Measurements from ENCODE around the gene ITSN2. TPM values are rescaled to one million over a fixed set of nuclear protein-coding genes. Genes with fewer than 3 reads are reported as not detected.

Gene ITSN2
- total and polyA plus RNA-seq, 7 donors: 12.2 to 71.7 (median 33.5) TPM

GRCh38 chr2:24351627-24351938 lies 8.8 kb downstream of the ITSN2 start:
- no peak overlapping the region for H3K27ac ChIP-seq
- no peak overlapping the region for H3K4me3 ChIP-seq
- intact Hi-C loops (cut with DNase I): loop anchor here in 1 of 2 donors (5.0 kb wide), 1 partner anchor 34 kb away; no protein-coding TSS in a partner anchor
- peaks cover 62% of the 10 kb centered on the region for H3K4me1 ChIP-seq
- TF ChIP-seq CTCF (IDR thresholded peaks at IDR 0.05): no peak
- H3K27me3 ChIP-seq (ENCODE audit: insufficient read depth in 3 of 3, low read length in 2 of 3): no peaks in the 10 kb centered on the region
- no peaks in the 10 kb centered on the region for H3K36me3 ChIP-seq (ENCODE audit: insufficient read depth in 1 of 2, low read depth in 1 of 2)
- no peaks in the 10 kb centered on the region for H3K9me3 ChIP-seq
- 60 to 81% (median 65%) methylated on average over 3 of the region's 3 CpGs for WGBS, 3 donors
- ATAC-seq (peak; percentile 69 to 81 (median 76)), DNase-seq (no peak)

DNA sequence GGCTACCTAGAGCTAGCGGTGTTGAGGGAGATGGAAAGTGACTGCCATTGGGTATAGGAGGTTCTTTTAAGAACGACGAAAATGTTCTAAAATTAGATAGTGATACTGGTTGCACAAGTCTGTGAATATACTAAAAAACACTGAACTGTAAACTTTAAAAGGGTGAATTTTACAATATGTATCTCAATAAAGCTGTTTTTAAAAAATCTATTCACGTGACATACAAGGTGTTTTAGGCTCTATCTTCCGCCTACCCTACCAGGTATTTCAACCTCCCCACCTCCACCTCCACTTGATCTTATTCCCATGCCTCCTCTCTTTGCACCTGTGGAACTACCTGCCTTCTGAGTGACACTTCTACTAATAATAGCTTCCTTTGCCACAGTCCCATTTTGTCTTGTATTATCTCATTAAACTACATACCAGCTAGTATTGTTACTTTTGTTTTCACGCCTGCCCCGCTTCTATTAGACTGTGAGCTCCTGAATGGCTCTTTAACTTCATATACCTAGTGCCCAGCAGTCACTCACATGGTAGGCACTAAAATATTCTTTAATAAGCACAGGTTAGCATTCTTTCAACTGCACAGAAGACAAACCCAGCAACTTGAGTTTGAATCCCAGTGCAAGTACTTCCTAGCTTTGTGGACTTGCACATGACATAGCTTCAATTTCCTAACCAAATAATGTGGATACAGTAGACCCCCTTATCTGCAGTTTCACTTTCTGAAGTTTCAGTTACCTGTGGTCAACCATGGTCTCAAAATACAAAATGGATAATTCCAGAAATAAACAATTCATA lies 9.3 kb downstream of the ITSN2 start:
- no peak for DNase-seq
- no peak for TF ChIP-seq CTCF (IDR thresholded peaks at IDR 0.05)
- intact Hi-C loops (cut with DNase I): loop anchor here in 1 of 2 donors (5.0 kb wide), 1 partner anchor 34 kb away; no protein-coding TSS in a partner anchor
- peak in 2 of 4 donors; percentile 2 to 32 for ATAC-seq
- Histone ChIP-seq H3K36me3 (ENCODE audit: insufficient read depth in 1 of 2, low read depth in 1 of 2) (no peaks in the 10 kb centered on the region), H3K4me3 (no peak overlapping the region), H3K27ac (no peak overlapping the region), H3K9me3 (no peaks in the 10 kb centered on the region), H3K4me1 (peaks cover 65% of the 10 kb centered on the region), H3K27me3 (ENCODE audit: insufficient read depth in 3 of 3, low read length in 2 of 3) (no peaks in the 10 kb centered on the region)
- 76 to 92% (median 80%) methylated on average over 7 of the region's 7 CpGs for WGBS, 3 donors

GRCh38 chr2:24349097-24349496 lies 11.2 kb downstream of the ITSN2 start:
- Histone ChIP-seq H3K4me1 (peaks cover 60% of the 10 kb centered on the region), H3K4me3 (no peak overlapping the region), H3K9me3 (no peaks in the 10 kb centered on the region), H3K27ac (no peak overlapping the region), H3K27me3 (ENCODE audit: insufficient read depth in 3 of 3, low read length in 2 of 3) (no peaks in the 10 kb centered on the region), H3K36me3 (ENCODE audit: insufficient read depth in 1 of 2, low read depth in 1 of 2) (no peaks in the 10 kb centered on the region)
- no peak for TF ChIP-seq CTCF (IDR thresholded peaks at IDR 0.05)
- DNase-seq: no peak
- intact Hi-C loops (cut with DNase I): no loop called here
- no peak for ATAC-seq

GRCh38 chr2:24345937-24346336 lies 14.4 kb downstream of the ITSN2 start:
- H3K4me3 ChIP-seq: no peak overlapping the region
- no peak overlapping the region for H3K27ac ChIP-seq
- no peaks in the 10 kb centered on the region for H3K9me3 ChIP-seq
- TF ChIP-seq CTCF (IDR thresholded peaks at IDR 0.05): no peak
- intact Hi-C loops (cut with DNase I): no loop called here
- peaks cover 53% of the 10 kb centered on the region for H3K4me1 ChIP-seq
- no peak for DNase-seq
- H3K27me3 ChIP-seq (ENCODE audit: insufficient read depth in 3 of 3, low read length in 2 of 3): no peaks in the 10 kb centered on the region
- no peaks in the 10 kb centered on the region for H3K36me3 ChIP-seq (ENCODE audit: insufficient read depth in 1 of 2, low read depth in 1 of 2)
- 94 to 98% (median 94%) methylated on average over 4 of the region's 4 CpGs for WGBS, 3 donors
- ATAC-seq: no peak
